GM20431 (cell line): ENCODE measurements around the gene PTPN23.
"Not testable (repeated sequence)": the region's sequence is repeated elsewhere in the genome, so short reads cannot be mapped to it uniquely, and the experiment has no call there.

Source experiments
- in situ Hi-C: fragments of 300-500 bp; cut with MseI, MboI; formaldehyde crosslinking; loops from one replicate; pipeline ENCODE4 v1.15.0; 2020; ENCODE audit warnings: low sequenced_read_pairs; ENCODE audit not compliant: unreplicated experiment

PTPN23 gene

GRCh38 chr3:47370020-47370419 lies 10.8 kb upstream of the PTPN23 start:
- in situ Hi-C loops: not testable (repeated sequence)

DNA sequence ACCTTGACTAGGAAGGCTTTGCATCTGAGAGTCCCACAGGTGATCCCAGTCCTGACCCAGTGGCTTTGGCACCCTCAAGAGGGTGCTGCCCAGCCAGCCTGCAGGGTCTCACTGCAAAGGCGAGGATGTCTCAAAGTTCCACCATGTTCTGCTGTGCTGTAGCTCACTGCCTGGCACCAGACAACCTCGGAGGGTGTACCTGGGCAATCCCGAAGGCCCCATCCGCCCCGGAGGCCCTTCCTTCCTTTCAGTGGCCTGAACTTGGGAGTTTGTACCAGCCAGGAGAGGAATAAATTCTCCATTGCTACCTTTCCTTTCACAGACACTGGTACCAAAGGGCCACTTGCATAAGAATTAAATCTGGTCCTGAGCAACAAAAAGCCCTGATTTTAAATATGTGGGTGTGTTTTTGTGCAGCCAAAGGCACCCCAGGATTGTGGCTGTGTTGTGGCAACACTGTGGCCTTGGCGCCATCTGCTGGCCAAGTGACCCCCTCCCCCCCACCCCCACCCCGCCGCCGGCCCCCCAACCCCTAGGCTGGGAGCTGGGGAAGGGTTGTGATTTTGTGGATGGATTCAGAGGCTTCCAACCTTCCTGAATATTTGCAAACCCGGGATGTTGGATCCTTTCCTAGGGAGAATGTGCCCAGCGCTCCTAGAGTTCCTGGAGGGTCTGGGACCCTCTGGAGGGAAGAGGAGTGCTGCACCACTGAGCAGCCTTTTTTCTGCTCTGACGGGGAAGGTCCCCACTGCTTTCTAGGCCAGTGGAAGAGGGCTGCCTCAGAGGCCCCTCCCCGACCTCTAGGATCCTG lies 9.7 kb upstream of the PTPN23 start:
- in situ Hi-C loops: no loop called here

DNA sequence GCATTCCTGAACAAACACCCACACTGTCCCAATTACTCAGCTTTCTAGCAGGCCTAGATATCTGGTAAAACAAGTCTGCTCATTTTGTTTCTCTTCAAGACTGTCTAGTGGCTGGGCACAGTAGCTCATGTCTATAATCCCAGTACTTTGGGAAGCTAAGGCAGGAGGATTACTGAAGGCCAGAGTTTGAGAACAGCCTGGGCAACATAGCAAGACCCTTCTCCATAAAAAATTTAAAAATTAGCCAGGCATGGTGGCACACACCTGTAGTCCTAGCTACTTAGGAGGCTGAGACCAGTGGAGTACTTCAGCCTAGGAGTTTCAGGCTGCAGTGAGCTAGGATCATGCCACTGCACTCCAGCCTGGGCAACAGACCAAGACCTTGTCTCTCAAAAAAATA lies 6.2 kb upstream of the PTPN23 start:
- in situ Hi-C loops: no loop called here

GRCh38 chr3:47376393-47376792 lies 4.4 kb upstream of the PTPN23 start:
- in situ Hi-C loops: no loop called here

DNA sequence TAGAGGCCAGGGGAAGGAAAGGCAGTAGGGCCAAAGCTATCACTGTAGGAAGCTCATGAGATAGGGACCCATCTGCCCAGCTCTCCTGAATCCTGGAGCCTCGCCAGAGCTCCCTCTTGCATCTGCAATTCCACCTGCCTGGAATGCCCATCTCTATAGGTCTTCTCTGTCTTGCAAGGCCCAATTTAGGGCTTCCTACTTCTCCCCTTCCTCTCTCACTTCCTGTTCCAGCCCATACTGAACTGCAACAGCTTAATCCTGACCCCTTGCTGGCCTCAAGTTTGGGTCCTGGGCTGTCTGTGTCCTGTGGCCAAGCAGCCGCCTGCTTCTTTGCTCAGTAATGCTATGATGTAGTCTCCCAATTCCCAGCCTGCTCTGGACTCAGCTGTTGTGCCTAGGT lies 3.6 kb upstream of the PTPN23 start:
- in situ Hi-C loops: no loop called here

- in situ Hi-C loops: no loop called here
Measured at GRCh38 chr3:47378869-47379268, 2.0 kb upstream of the PTPN23 start.

DNA sequence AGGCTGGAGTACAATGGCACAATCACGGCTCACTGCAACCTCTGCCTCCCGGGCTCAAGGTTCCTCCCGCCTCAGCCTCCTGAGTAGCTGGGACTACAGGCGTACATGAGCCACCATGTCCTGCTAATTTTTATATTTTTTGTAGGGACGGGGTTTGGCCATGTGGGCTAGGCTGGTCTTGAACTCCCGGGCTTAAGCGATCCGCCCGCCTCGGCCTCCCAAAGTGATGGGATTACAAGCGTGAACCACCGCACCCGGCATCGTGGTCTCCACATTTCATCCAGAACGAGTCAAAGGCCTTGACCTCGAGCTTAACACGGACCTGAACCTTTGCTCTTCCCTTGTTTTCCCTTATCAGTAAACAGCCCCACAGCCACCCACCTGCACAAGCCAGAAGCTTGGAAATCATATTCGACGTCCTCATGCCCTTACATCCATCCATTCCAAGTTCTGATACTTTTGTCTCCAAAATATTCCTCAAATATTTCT lies 1.4 kb upstream of the PTPN23 start:
- in situ Hi-C loops: no loop called here

DNA sequence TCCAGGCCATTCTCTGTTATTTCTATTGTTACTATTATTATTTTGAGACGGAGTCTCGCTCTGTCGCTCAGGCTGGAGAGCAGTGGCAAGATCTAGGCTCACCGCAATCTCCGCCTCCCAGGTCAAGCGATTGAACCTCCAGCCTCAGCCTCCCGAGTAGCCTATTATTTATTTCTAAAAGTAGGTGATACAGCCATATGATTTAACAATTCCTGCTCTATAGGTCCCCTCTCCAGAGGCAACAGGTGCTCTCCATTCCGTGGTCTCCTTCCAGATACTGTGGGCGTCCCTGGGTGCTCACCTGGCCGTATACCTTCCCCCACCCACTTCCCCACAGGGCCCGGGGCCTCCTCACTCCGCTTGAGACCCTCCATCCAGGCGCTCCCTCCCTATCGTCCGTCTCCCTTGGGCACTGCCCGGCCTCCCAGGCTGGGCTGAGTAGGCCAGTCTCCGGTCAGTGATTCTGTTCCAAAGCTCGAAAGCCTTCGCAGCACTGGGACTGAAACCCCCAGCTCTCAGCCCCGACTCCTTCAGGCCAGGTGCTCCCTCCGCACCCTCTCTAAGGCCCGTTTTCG lies 708 bp upstream of the PTPN23 start:
- in situ Hi-C loops: no loop called here

GRCh38 chr3:47381317-47382157 lies 716 bp downstream of the PTPN23 start:
- in situ Hi-C loops: no loop called here

GRCh38 chr3:47384425-47384824 lies 3.6 kb downstream of the PTPN23 start:
- in situ Hi-C loops: no loop called here

DNA sequence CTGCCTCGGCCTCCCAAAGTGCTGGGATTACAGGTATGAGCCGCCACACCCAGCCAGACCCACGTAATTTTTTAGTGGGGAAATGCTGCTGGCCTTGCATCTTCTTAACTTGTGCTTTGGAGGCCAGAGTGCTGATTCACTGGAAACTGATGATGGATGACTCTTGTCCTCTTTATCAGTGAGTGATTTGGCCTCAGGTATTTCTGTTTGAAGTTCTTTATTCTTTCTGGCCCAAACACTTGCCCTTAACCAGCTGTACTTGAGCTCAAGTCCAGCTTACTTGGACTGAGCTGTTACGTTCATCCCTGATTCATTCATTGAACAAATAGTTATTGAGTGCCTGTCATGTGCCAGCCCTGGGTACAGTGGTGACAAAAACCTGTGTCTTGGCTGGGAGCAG lies 4.2 kb downstream of the PTPN23 start:
- in situ Hi-C loops: no loop called here

DNA sequence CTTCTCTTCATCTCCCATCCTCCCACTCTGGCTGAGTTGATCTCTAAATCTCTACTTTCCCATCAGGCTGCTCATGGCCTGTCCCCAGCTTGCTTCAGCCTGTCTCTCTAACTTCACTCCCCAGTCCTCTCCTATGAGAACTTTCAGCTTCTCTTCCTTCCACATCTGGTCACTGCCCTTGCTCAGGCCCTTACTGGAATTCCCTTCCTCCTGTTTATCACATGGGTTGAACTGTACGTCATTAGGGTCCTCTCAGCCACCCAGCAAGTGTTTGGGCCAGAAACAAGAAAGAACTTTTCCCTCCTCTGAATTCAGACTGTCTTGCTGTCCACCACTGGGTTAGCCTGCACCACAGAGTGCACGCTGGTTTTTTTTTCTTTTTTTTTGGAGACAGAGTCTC lies 5.0 kb downstream of the PTPN23 start:
- in situ Hi-C loops: no loop called here

- in situ Hi-C loops: no loop called here
Measured at GRCh38 chr3:47392933-47393332, 12.1 kb downstream of the PTPN23 start.

- in situ Hi-C loops: no loop called here
Measured at GRCh38 chr3:47394140-47394870, 13.5 kb downstream of the PTPN23 start.

GRCh38 chr3:47394881-47395280 lies 14.1 kb downstream of the PTPN23 start:
- in situ Hi-C loops: no loop called here

- in situ Hi-C loops: no loop called here
Measured at GRCh38 chr3:47398228-47398627, 17.4 kb downstream of the PTPN23 start.

DNA sequence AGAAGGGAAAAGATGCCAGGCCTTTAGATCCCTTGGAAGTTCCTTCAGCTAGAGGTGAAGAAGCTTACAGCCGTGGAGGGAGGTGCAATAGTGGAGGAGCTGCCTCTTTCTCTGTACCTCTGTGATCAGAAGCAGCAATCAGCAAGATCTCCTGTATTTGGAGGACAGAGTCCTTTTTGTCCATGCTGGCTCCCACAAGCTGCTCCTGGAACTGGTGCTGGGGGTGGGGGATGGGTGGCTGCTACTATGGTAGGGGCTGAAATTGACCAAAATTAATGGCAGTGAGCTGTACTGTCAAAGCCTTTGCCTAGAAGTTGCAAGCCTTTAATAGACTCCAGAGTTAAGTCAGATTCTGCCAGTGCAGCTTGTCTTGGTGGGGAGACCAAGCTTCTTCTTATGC lies 18.2 kb downstream of the PTPN23 start:
- in situ Hi-C loops: no loop called here

DNA sequence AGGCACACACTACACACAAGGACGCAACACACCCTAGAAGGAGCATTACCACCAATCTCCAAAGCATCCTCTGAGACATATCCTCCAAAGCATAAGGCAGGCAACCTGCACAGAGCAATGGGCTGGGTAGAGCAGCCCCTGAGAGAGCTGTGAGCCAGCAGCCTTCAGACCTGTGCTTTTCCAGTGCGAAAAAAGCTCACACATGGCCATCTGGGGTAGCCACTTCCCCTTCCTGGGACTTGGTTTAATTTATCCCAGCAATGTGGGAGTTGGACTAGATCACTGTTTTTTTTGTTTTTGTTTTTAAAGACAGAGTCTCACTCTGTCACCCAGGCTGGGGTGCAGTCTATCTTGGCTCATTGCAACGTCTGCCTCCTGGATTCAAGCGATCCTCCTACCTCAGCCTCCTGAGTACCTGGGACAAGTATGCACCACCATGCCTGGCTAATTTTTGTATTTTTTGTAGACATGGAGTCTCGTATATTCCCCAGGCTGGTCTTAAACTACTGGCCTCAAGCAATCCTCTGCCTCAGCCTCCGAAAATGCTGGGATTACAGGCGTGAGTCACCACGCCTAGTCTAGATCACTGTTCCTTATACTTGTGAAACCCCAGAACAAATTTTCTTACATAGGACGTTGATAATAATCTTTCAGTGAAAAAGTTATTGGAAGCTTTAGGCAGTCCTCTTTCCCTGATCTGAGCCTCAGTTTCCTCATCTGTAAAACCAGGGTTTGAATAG lies 18.9 kb downstream of the PTPN23 start:
- in situ Hi-C loops: no loop called here

DNA sequence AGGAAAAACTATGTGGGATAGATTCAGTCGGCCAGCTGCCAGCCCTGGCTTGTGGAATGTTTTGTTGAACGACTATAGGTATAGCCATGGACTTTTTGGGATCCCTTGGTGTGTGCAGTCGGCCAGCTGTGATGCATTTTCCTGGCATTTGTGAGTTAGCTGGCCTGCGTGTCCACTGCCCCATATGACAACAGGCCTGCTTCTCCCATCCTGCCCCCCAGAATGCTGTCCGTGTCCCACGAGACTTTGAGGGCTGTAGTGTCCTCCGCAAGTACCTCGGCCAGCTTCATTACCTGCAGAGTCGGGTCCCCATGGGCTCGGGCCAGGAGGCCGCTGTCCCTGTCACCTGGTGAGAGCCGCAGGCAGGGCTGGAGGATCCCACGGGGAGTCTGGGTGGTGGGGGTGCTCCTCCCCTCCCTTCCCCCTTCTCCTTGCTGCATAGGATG lies 23.6 kb downstream of the PTPN23 start:
- in situ Hi-C loops: no loop called here
